CD14-positive monocyte (primary cell): ENCODE measurements around the gene RASGRF2. TPM values are rescaled to one million over a fixed set of nuclear protein-coding genes. Genes with fewer than 3 reads are reported as not detected.

Source experiments
- DNase-seq, 3 donors: peaks; one replicate each; pipeline ENCODE4 v3.0.0-alpha.2; 2011 to 2022
- H2AFZ ChIP-seq: 2 replicates; pipeline ENCODE4 v1.6.0; 2012; ENCODE audit warnings: mild to moderate bottlenecking, low read depth, low read length, inconsistent platforms; ENCODE audit not compliant: insufficient read depth, poor library complexity, severe bottlenecking
- H3K27ac ChIP-seq, 2 donors: 1 replicate in 1 of 2; 2 replicates in 1 of 2; pipeline ENCODE4 v1.5.1; 2012 to 2013; ENCODE audit warnings: low read length in 2 of 2, control low read depth in 1 of 2, inconsistent platforms in 1 of 2, low read depth in 1 of 2, mild to moderate bottlenecking in 1 of 2
- H3K27me3 ChIP-seq, 2 donors: one replicate each; pipeline versions ENCODE4 v1.6.0 to v1.6.1; 2011 to 2013; ENCODE audit warnings: low read length in 2 of 2; ENCODE audit not compliant: control insufficient read depth in 2 of 2, insufficient read depth in 2 of 2
- H3K36me3 ChIP-seq, 2 donors: replicated peaks in 1 of 2; 1 replicate in 1 of 2; 2 replicates in 1 of 2; pipeline versions ENCODE4 v1.5.1 to v1.6.1; 2012 to 2013; ENCODE audit warnings: low read length in 2 of 2, control low read depth in 1 of 2, inconsistent platforms in 1 of 2, mild to moderate bottlenecking in 1 of 2; ENCODE audit not compliant: insufficient read depth in 2 of 2, control insufficient read depth in 1 of 2
- H3K4me1 ChIP-seq, 2 donors: 1 replicate in 1 of 2; 2 replicates in 1 of 2; pipeline versions ENCODE4 v1.5.1 to v1.6.1; 2012 to 2013; ENCODE audit warnings: low read length in 2 of 2, control low read depth in 1 of 2, inconsistent platforms in 1 of 2, mild to moderate bottlenecking in 1 of 2, moderate library complexity in 1 of 2; ENCODE audit not compliant: insufficient read depth in 2 of 2, control insufficient read depth in 1 of 2
- H3K4me2 ChIP-seq: replicated peaks from 2 replicates; pipeline ENCODE3; 2012; ENCODE audit warnings: low read length, moderate library complexity, mild to moderate bottlenecking; ENCODE audit not compliant: poor library complexity, severe bottlenecking; ENCODE audit errors: extremely low read depth
- H3K4me3 ChIP-seq, 3 experiments: fragments of 200-600 bp in 1 of 3; sonication (generic) in 1 of 3; replicated peaks in 1 of 3; 1 replicate in 2 of 3; 2 replicates in 1 of 3; pipeline ENCODE4 v1.5.1; 2011 to 2013; ENCODE audit warnings: low read length in 3 of 3, mild to moderate bottlenecking in 3 of 3, control low read depth in 2 of 3, low read depth in 2 of 3, inconsistent platforms in 1 of 3, moderate library complexity in 1 of 3
- H3K79me2 ChIP-seq: 2 replicates; pipeline ENCODE4 v1.6.0; 2012; ENCODE audit warnings: mild to moderate bottlenecking, control low read depth, inconsistent platforms, low read length, moderate library complexity; ENCODE audit not compliant: insufficient read depth
- H3K9ac ChIP-seq: 2 replicates; pipeline ENCODE4 v1.6.0; 2017; ENCODE audit warnings: low read length, mild to moderate bottlenecking; ENCODE audit not compliant: insufficient read depth, poor library complexity, severe bottlenecking
- H3K9me3 ChIP-seq, 2 donors: replicated peaks in 1 of 2; 1 replicate in 1 of 2; 2 replicates in 1 of 2; pipeline versions ENCODE4 v1.5.1 to v1.6.1; 2012 to 2013; ENCODE audit warnings: low read length in 2 of 2, control low read depth in 1 of 2; ENCODE audit not compliant: control insufficient read depth in 1 of 2, insufficient read depth in 1 of 2
- H4K20me1 ChIP-seq: 2 replicates; pipeline ENCODE4 v1.6.0; 2012; ENCODE audit warnings: mild to moderate bottlenecking, low read length, control low read depth, moderate library complexity; ENCODE audit not compliant: insufficient read depth
- H3K27ac Mint-ChIP-seq, 7 donors: one replicate each; pipeline ENCODE4 v1.8.0; 2020; ENCODE audit warnings: mild to moderate bottlenecking in 7 of 7, mixed read lengths in 7 of 7, moderate library complexity in 6 of 7, inconsistent platforms in 2 of 7
- H3K27me3 Mint-ChIP-seq, 3 donors: one replicate each; pipeline ENCODE4 v1.8.0; 2021 to 2022; ENCODE audit warnings: low read depth in 3 of 3, mild to moderate bottlenecking in 3 of 3, mixed read lengths in 3 of 3, moderate library complexity in 3 of 3, inconsistent platforms in 1 of 3
- H3K36me3 Mint-ChIP-seq, 2 donors: one replicate each; pipeline ENCODE4 v1.8.0; 2020; ENCODE audit warnings: mixed read lengths in 2 of 2, inconsistent platforms in 1 of 2, mild to moderate bottlenecking in 1 of 2
- H3K4me1 Mint-ChIP-seq: one replicate; pipeline ENCODE4 v1.8.0; 2020; ENCODE audit warnings: mild to moderate bottlenecking, mixed read lengths
- H3K4me3 Mint-ChIP-seq, 2 donors: one replicate each; pipeline ENCODE4 v1.8.0; 2020; ENCODE audit warnings: mild to moderate bottlenecking in 2 of 2, mixed read lengths in 2 of 2, moderate library complexity in 1 of 2
- H3K9me3 Mint-ChIP-seq, 7 donors: one replicate each; pipeline ENCODE4 v1.8.0; 2020 to 2022; ENCODE audit warnings: mixed read lengths in 7 of 7, mild to moderate bottlenecking in 6 of 7, moderate library complexity in 6 of 7, inconsistent platforms in 2 of 7
- CTCF ChIP-seq: fragments of 200-600 bp; IDR thresholded peaks from one replicate; pipeline ENCODE4 v1.8.0; 2022; ENCODE audit warnings: antibody characterized with exemption, mild to moderate bottlenecking
- WGBS: methylation state at CpG from one replicate; pipeline ENCODE4 v1.1.5; 2013; ENCODE audit warnings: missing lambda C conversion rate; ENCODE audit not compliant: insufficient coverage; 5-methylcytosine and 5-hydroxymethylcytosine counted together
- intact Hi-C, 2 donors: fragments of 100-400 bp; cut with micrococcal nuclease; formaldehyde crosslinking; loops; one replicate each; pipeline versions ENCODE4 v1.15.0 to v1.15.1; 2023
- polyA plus RNA-seq, 3 donors: library from polyadenylated mRNA; depleted of rRNA in 1 of 3; unstranded in 2 of 3; stranded (reverse) in 1 of 3; fragments of 300-500 nt in 2 of 3; fragments of >200 nt in 1 of 3; fragmentation: Illumina TruSeq in 2 of 3; gene quantifications; 1 replicate in 2 of 3; 2 replicates in 1 of 3; pipeline ENCODE4 v1.2.3, GENCODE V29; 2012 to 2021

RASGRF2 gene
- polyA plus RNA-seq, 3 donors = 0.01 to 0.02 TPM; not detected in 1

GRCh38 chr5:81251922-81252321, 291.8 kb downstream of the RASGRF2 start:
- intact Hi-C loops = no loop called here

GRCh38 chr5:81252904-81253303, 292.7 kb downstream of the RASGRF2 start:
- H3K4me1 ChIP-seq = peaks cover under 1 to 1% of the 10 kb centered on the region in 2 donors
- H3K4me2 ChIP-seq = no peak overlapping the region
- H3K4me3 ChIP-seq = no peak overlapping the region
- intact Hi-C loops = no loop called here
- TF ChIP-seq CTCF = no peak
- H3K27ac Mint-ChIP-seq = no peak overlapping the region
- no peak for DNase-seq
- H3K9me3 ChIP-seq = peaks cover 0 to 15% of the 10 kb centered on the region in 2 donors
- H2AFZ ChIP-seq = no peak overlapping the region
- WGBS = no CpG with 5 or more reads among the region's 1 CpG
- H3K36me3 Mint-ChIP-seq = peaks cover 3 to 4% of the 10 kb centered on the region in 2 donors
- no peak overlapping the region for H3K27ac ChIP-seq
- H3K27me3 ChIP-seq = no peaks in the 10 kb centered on the region
- H4K20me1 ChIP-seq = no peaks in the 10 kb centered on the region
- H3K4me3 Mint-ChIP-seq = no peak overlapping the region
- H3K9me3 Mint-ChIP-seq = peaks cover 0 to 5% (median 2%) of the 10 kb centered on the region in 7 donors
- no peaks in the 10 kb centered on the region for H3K79me2 ChIP-seq
- no peaks in the 10 kb centered on the region for H3K36me3 ChIP-seq
- H3K9ac ChIP-seq = no peak overlapping the region
- H3K4me1 Mint-ChIP-seq = peaks cover 5% of the 10 kb centered on the region
- H3K27me3 Mint-ChIP-seq = peaks cover 0 to 1% (median 0%) of the 10 kb centered on the region in 3 donors

More at GRCh38 chr5:81251922-81252321, 291.8 kb downstream of the RASGRF2 start:
- no peak overlapping the region for H3K27ac Mint-ChIP-seq
- no peak overlapping the region for H3K9ac ChIP-seq
- no peaks in the 10 kb centered on the region for H3K79me2 ChIP-seq
- no peak overlapping the region for H2AFZ ChIP-seq
- H3K9me3 Mint-ChIP-seq = peaks cover 0 to 5% (median 2%) of the 10 kb centered on the region in 7 donors
- H3K4me1 ChIP-seq = no peaks in the 10 kb centered on the region
- no peaks in the 10 kb centered on the region for H3K36me3 ChIP-seq
- H3K9me3 ChIP-seq = peaks cover 0 to 15% of the 10 kb centered on the region in 2 donors
- no peak overlapping the region for H3K4me3 ChIP-seq
- H3K27me3 ChIP-seq = no peaks in the 10 kb centered on the region
- no peaks in the 10 kb centered on the region for H3K4me1 Mint-ChIP-seq
- H3K27ac ChIP-seq = no peak overlapping the region
- no peak for DNase-seq
- H3K27me3 Mint-ChIP-seq = peaks cover 0 to 1% (median 0%) of the 10 kb centered on the region in 3 donors
- H3K4me2 ChIP-seq = no peak overlapping the region
- no peak for TF ChIP-seq CTCF
- WGBS = 97% methylated on average over 3 of the region's 5 CpGs
- peaks cover 3 to 4% of the 10 kb centered on the region in 2 donors for H3K36me3 Mint-ChIP-seq
- no peak overlapping the region for H3K4me3 Mint-ChIP-seq
- H4K20me1 ChIP-seq = no peaks in the 10 kb centered on the region
